GM04503 (cell line): ENCODE measurements around the gene EXOSC5.

Source experiments
- DNase-seq: peaks from one replicate; pipeline ENCODE4 v3.0.0-alpha.2; 2012; ENCODE audit warnings: low read depth

EXOSC5 gene

DNA sequence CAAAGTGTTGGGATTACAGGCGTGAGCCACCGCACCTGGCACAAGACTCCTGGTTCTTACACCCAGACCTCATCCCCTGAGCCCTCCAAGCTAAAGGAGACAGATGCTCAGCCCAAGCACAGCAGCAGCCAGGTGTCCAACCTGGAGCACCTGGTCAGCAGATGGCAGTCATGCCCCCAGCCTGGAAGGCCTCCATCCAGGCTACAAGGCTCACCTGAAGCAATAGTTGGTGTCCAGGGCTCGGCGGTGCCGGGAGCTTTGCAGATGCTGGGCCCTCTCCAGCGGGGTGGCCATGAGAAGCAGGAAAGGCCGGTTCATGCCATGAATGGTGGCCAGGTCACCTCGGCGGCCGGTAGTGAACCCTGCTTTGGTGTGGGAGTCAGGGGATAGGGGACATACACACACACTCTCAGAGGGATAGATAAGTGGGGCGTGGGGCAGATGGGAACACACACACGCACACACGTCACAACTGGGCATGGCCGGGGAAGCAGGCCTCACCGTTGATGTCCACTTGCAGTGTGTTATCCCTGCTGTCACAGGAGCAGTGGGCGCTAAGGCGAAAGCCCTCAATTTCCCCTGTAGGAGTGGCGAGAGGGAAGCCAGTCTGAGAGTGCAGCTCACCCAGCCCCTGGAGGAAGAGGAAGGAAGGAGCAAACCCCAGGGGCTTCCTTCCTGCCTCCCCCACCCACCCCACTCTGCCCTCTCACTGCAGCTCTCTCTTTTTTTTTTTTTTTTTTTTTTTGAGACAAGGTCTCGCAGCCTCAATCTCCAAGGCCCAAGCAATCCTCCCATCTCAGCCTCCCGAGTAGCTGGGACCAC lies 55.3 kb downstream of the EXOSC5 start:
- no peak for DNase-seq

DNA sequence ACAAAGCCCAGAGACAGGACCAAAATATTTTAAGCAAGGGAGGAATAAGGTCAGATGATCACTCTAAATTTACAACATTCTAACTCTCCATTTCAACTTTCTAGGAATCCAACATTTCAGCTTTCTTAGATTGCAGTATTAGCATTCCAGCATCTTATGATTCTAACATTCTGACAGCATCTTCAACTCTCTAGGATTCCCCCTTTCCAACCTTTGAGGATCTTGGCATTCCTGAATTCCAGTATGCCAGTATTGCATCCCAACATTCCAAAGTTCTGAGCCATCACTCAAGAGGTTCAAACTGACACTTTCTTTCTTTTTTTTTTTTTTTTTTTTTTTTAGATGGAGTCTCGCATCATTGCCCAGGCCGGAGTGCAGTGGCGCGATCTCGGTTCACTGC lies 57.2 kb downstream of the EXOSC5 start:
- no peak for DNase-seq
